HepG2 (cell line): ENCODE data around the gene LDAH. TPM values are rescaled to one million over a fixed set of nuclear protein-coding genes. Genes with fewer than 3 reads are reported as not detected.

Experiments used
- ATAC-seq: fragments of 200-7000 bp; cut with Tn5 transposase; 3 replicates; pipeline ENCODE4 v1.9.1; 2020; ENCODE audit warnings: mild to moderate bottlenecking, moderate library complexity
- BruUV-seq: library from RNA; stranded (reverse); fragments of 400-500 nt; replicated peaks from 2 replicates; lab custom pipeline; 2021; lab: Mats Ljungman, UMichigan
- CTCF ChIA-PET: fragments of 300-600 bp; formaldehyde crosslinking; extraction: SDS; loops from one replicate; lab custom pipeline; 2021; ENCODE audit warnings: low total read pairs, inconsistent platforms, low intra/inter-chr PET ratio; lab: Yijun Ruan, JAX
- POLR2A ChIA-PET: fragments of 350-600 bp; sonication (Branson Sonifier 250); formaldehyde crosslinking; loops from one replicate; lab custom pipeline; 2020; ENCODE audit warnings: antibody characterized with exemption, inconsistent platforms; lab: Yijun Ruan, JAX
- DNase-seq: peaks from one replicate; pipeline ENCODE4 v3.0.0-alpha.2; 2015; ENCODE audit warnings: low spot score
- FAIRE-seq: peaks from 3 replicates; lab custom pipeline; 2011; peaks lifted over from hg19 to GRCh38; lab: Jason Lieb, UNC
- H2AFZ ChIP-seq: one replicate; pipeline ENCODE4 v1.6.1; 2011; ENCODE audit warnings: low read length, inconsistent platforms
- H3K27ac ChIP-seq: fragments of 300-600 bp; 3 replicates; pipeline ENCODE4 v1.8.0; 2011; ENCODE audit warnings: mixed run types, mild to moderate bottlenecking, mixed read lengths, low read length, inconsistent platforms; ENCODE audit not compliant: insufficient read depth; ENCODE audit errors: extremely low read length
- H3K27me3 ChIP-seq, 2 experiments: fragments of 200-600 bp in 1 of 2; 2 replicates in 1 of 2; 3 replicates in 1 of 2; pipeline versions ENCODE4 v1.6.0 to v1.8.0; 2011; ENCODE audit warnings: low read length in 2 of 2, mild to moderate bottlenecking in 2 of 2, moderate library complexity in 2 of 2, inconsistent platforms in 1 of 2; ENCODE audit not compliant: insufficient read depth in 2 of 2, control insufficient read depth in 1 of 2
- H3K36me3 ChIP-seq, 2 experiments: fragments of 200-600 bp in 1 of 2; replicated peaks in 1 of 2; 2 replicates in 1 of 2; 3 replicates in 1 of 2; pipeline versions ENCODE4 v1.5.1 to v1.8.0; 2011; ENCODE audit warnings: low read length in 2 of 2, inconsistent platforms in 1 of 2; ENCODE audit not compliant: insufficient read depth in 2 of 2, control insufficient read depth in 1 of 2
- H3K4me1 ChIP-seq: 2 replicates; pipeline ENCODE4 v1.5.1; 2012; ENCODE audit warnings: low read length, inconsistent platforms; ENCODE audit not compliant: insufficient read depth
- H3K4me2 ChIP-seq: 2 replicates; pipeline ENCODE4 v1.6.0; 2011; ENCODE audit warnings: low read depth, low read length, inconsistent platforms
- H3K4me3 ChIP-seq, 3 experiments: fragments of 200-600 bp in 1 of 3; sonication (generic), shearing (Covaris generic) in 1 of 3; replicated peaks in 1 of 3; 2 replicates each; pipeline ENCODE4 v1.5.1; 2011 to 2016; ENCODE audit warnings: low read length in 3 of 3, inconsistent platforms in 2 of 3, low read depth in 2 of 3, mild to moderate bottlenecking in 2 of 3, control low read depth in 1 of 3, mixed read lengths in 1 of 3; ENCODE audit not compliant: insufficient read depth in 1 of 3
- H3K79me2 ChIP-seq: one replicate; pipeline ENCODE4 v1.6.1; 2011; ENCODE audit warnings: low read length, inconsistent platforms; ENCODE audit not compliant: insufficient read depth
- H3K9ac ChIP-seq: 2 replicates; pipeline ENCODE4 v1.6.0; 2011; ENCODE audit warnings: mild to moderate bottlenecking, low read depth, low read length, inconsistent platforms; ENCODE audit not compliant: insufficient read depth
- H3K9me3 ChIP-seq: 2 replicates; pipeline ENCODE4 v1.5.1; 2012; ENCODE audit warnings: mild to moderate bottlenecking, low read length
- H4K20me1 ChIP-seq: 2 replicates; pipeline ENCODE4 v1.6.0; 2011; ENCODE audit warnings: inconsistent platforms, mild to moderate bottlenecking, low read length, moderate library complexity; ENCODE audit not compliant: insufficient read depth
- CEBPG ChIP-seq: IDR thresholded peaks from 2 replicates; pipeline ENCODE4 v1.6.1; 2016
- EHMT2 ChIP-seq: fragments of 200-600 bp; sonication (generic); IDR thresholded peaks from 2 replicates; pipeline ENCODE4 v1.7.0; 2017; ENCODE audit warnings: antibody characterized with exemption, low read depth, low read length, borderline replicate concordance
- HES4 ChIP-seq: sonication (generic); formaldehyde crosslinking; IDR thresholded peaks from 2 replicates; pipeline ENCODE4 v1.9.0; 2021; ENCODE audit warnings: mild to moderate bottlenecking, missing genetic modification reagents, borderline replicate concordance
- KLF16 ChIP-seq, 2 experiments: sonication (generic) in 1 of 2; formaldehyde crosslinking in 1 of 2; IDR thresholded peaks; 2 replicates each; pipeline versions ENCODE4 v1.6.1 to v1.8.0; 2016 to 2023; ENCODE audit warnings: missing genetic modification reagents in 2 of 2, missing compliant biosample characterization in 1 of 2
- NFRKB ChIP-seq: fragments of 450-650 bp; IDR thresholded peaks from 2 replicates; pipeline ENCODE4 v1.6.1; 2017
- PHF20 ChIP-seq: sonication (generic); formaldehyde crosslinking; IDR thresholded peaks from 2 replicates; pipeline ENCODE4 v1.5.0; 2020; ENCODE audit warnings: mild to moderate bottlenecking, missing genetic modification reagents
- PTBP1 ChIP-seq: fragments of 200-400 bp; formaldehyde crosslinking; IDR thresholded peaks from 2 replicates; pipeline ENCODE4 v1.6.1; 2018; ENCODE audit warnings: low read length, low read depth; ENCODE audit not compliant: poor library complexity, severe bottlenecking
- SAP130 ChIP-seq: IDR thresholded peaks from 2 replicates; pipeline ENCODE4 v1.6.1; 2016; ENCODE audit warnings: low read depth
- SP2 ChIP-seq: sonication (generic); formaldehyde crosslinking; IDR thresholded peaks from 2 replicates; pipeline ENCODE4 v1.5.1; 2020; ENCODE audit warnings: mild to moderate bottlenecking, missing genetic modification reagents
- ZMYM4 ChIP-seq: sonication (generic); formaldehyde crosslinking; IDR thresholded peaks from 2 replicates; pipeline ENCODE4 v1.8.1; 2023; ENCODE audit warnings: mild to moderate bottlenecking, missing genetic modification reagents
- ZNF230 ChIP-seq: sonication (generic); formaldehyde crosslinking; IDR thresholded peaks from 2 replicates; pipeline ENCODE4 v1.4.0; 2020; ENCODE audit warnings: mild to moderate bottlenecking, missing genetic modification reagents
- ZNF337 ChIP-seq: sonication (generic); formaldehyde crosslinking; IDR thresholded peaks from 2 replicates; pipeline ENCODE4 v1.5.1; 2020; ENCODE audit warnings: missing genetic modification reagents, low read depth, mild to moderate bottlenecking, borderline replicate concordance
- ZNF614 ChIP-seq: IDR thresholded peaks from 2 replicates; pipeline ENCODE4 v1.6.1; 2018; ENCODE audit warnings: missing biosample characterization, missing genetic modification reagents, inconsistent platforms, borderline replicate concordance
- ZNF652 ChIP-seq: IDR thresholded peaks from 2 replicates; pipeline ENCODE4 v1.6.1; 2016; ENCODE audit warnings: low read depth, borderline replicate concordance
- ZNF75D ChIP-seq: sonication (generic); formaldehyde crosslinking; IDR thresholded peaks from 2 replicates; pipeline ENCODE4 v1.8.1; 2023; ENCODE audit warnings: missing genetic modification reagents, mild to moderate bottlenecking, borderline replicate concordance
- ZNF782 ChIP-seq: sonication (generic); formaldehyde crosslinking; IDR thresholded peaks from 2 replicates; pipeline ENCODE4 v1.4.0; 2020; ENCODE audit warnings: missing genetic modification reagents, mild to moderate bottlenecking, borderline replicate concordance
- in situ Hi-C: cut with HindIII; loops from 2 replicates; pipeline ENCODE4 v1.10.0; 2017; ENCODE audit warnings: low pct_unique_long_range_greater_than_20kb; ENCODE audit not compliant: extremely low pct_ligation_motif_present
- intact Hi-C: fragments of 100-400 bp; cut with micrococcal nuclease; formaldehyde crosslinking; loops from one replicate; pipeline ENCODE4 v1.10.0; 2022; ENCODE audit not compliant: unreplicated experiment
- polyA plus RNA-seq, 8 experiments: library from polyadenylated mRNA; depleted of rRNA in 3 of 8; stranded (reverse) in 7 of 8; unstranded in 1 of 8; fragments of >200 nt; fragmentation: Illumina TruSeq in 4 of 8; extraction: Trizol in 4 of 8; gene quantifications; 2 replicates each; pipeline versions ENCODE4 v1.2.1 to v1.2.3, GENCODE V29; 2011 to 2016; ENCODE audit warnings: low read depth in 4 of 8, missing spikeins in 1 of 8, mixed read lengths in 1 of 8; ENCODE audit not compliant: insufficient read depth in 1 of 8
- total RNA-seq, 5 experiments: library from RNA; depleted of rRNA; stranded (reverse); fragments of >200 nt; fragmentation: Illumina TruSeq; extraction: Trizol; gene quantifications; 2 replicates each; pipeline ENCODE4 v1.2.3, GENCODE V29; 2016; ENCODE audit warnings: low read depth in 1 of 5
- TF ChIP-seq, protein P1 (sequence below): sonication (generic); formaldehyde crosslinking; IDR thresholded peaks from 2 replicates; pipeline ENCODE4 v1.5.0; 2020; ENCODE audit warnings: missing genetic modification reagents
- TF ChIP-seq, protein P2 (sequence below): sonication (generic); formaldehyde crosslinking; IDR thresholded peaks from 2 replicates; pipeline ENCODE4 v1.4.0; 2020; ENCODE audit warnings: mild to moderate bottlenecking, missing genetic modification reagents, borderline replicate concordance

LDAH gene
- total and polyA plus RNA-seq, 2 of the 13 experiments (the other 11 are each of a cell fraction or from before 2014, with no cell fraction given) = 28.8 to 46.2 TPM

DNA sequence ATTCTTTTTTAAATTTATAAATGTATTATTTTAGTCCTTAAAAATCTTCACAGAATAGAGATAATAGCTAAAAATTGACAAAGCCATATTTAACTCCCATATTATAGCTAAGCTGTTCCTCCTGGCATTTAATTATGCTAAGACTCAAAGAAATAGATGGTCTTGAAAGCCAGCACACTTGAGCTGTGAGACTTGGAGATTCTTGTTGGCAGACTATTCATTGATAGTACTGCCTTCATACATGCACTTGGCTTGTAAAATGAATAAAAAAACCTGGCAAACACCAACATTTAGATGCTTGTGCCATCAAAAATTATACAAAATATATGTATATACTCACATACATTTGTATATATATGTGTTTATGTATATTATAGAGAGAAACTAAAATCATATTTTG lies 9.7 kb upstream of the LDAH start:
- no peak overlapping the region for H3K4me2 ChIP-seq
- no peaks in the 10 kb centered on the region for H4K20me1 ChIP-seq
- H3K27me3 ChIP-seq = peaks cover 0 to 4% of the 10 kb centered on the region in 2 experiments; a peak in 1 of 5 replicates
- no peak for DNase-seq
- H3K27ac ChIP-seq = no peak overlapping the region
- no peak for FAIRE-seq
- ChIA-PET POLR2A (no interaction called here), CTCF (no interaction called here)
- H3K9ac ChIP-seq = no peak overlapping the region
- no peak overlapping the region for H3K4me3 ChIP-seq
- H3K4me1 ChIP-seq = peaks cover 13% of the 10 kb centered on the region; the same call in 1 of the 2 replicates
- ATAC-seq = no peak
- H3K36me3 ChIP-seq = no peaks in the 10 kb centered on the region
- no peaks in the 10 kb centered on the region for H3K79me2 ChIP-seq
- in situ Hi-C loops = no loop called here
- no TSS peak for BruUV-seq
- intact Hi-C loops = no loop called here
- TF ChIP-seq KLF16 (CRISPR knock-in tag; IDR thresholded peaks at IDR 0.05) (no peak), CEBPG (CRISPR knock-in tag) (no peak), EHMT2 (no peak), ZNF75D (CRISPR knock-in tag) (no peak), ZNF230 (CRISPR knock-in tag) (no peak), PHF20 (CRISPR knock-in tag) (no peak), ZMYM4 (CRISPR knock-in tag) (no peak), SAP130 (CRISPR knock-in tag) (no peak), ZNF614 (CRISPR knock-in tag) (no peak), ZNF652 (no peak), ZNF782 (CRISPR knock-in tag) (no peak), SP2 (CRISPR knock-in tag) (no peak), NFRKB (no peak), HES4 (CRISPR knock-in tag) (no peak), ZNF337 (CRISPR knock-in tag) (no peak), PTBP1 (no peak)
- TF ChIP-seq, protein P1, sequence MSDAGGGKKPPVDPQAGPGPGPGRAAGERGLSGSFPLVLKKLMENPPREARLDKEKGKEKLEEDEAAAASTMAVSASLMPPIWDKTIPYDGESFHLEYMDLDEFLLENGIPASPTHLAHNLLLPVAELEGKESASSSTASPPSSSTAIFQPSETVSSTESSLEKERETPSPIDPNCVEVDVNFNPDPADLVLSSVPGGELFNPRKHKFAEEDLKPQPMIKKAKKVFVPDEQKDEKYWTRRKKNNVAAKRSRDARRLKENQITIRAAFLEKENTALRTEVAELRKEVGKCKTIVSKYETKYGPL (CRISPR knock-in tag) = no peak
- TF ChIP-seq, protein P2, sequence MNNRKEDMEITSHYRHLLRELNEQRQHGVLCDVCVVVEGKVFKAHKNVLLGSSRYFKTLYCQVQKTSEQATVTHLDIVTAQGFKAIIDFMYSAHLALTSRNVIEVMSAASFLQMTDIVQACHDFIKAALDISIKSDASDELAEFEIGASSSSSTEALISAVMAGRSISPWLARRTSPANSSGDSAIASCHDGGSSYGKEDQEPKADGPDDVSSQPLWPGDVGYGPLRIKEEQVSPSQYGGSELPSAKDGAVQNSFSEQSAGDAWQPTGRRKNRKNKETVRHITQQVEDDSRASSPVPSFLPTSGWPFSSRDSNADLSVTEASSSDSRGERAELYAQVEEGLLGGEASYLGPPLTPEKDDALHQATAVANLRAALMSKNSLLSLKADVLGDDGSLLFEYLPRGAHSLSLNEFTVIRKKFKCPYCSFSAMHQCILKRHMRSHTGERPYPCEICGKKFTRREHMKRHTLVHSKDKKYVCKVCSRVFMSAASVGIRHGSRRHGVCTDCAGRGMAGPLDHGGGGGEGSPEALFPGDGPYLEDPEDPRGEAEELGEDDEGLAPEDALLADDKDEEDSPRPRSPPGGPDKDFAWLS (CRISPR knock-in tag) = no peak
- H3K9me3 ChIP-seq = no peaks in the 10 kb centered on the region
- H2AFZ ChIP-seq = no peak overlapping the region
